HUES6 (cell line): Measurements from ENCODE around the gene AGBL1.

Experiments
- H3K27ac ChIP-seq: 2 replicates; pipeline ENCODE4 v1.7.0; 2013; ENCODE audit warnings: low read depth, mild to moderate bottlenecking, low read length, inconsistent platforms
- H3K27me3 ChIP-seq: 2 replicates; pipeline ENCODE4 v1.6.1; 2013; ENCODE audit warnings: low read length; ENCODE audit not compliant: control insufficient read depth, insufficient read depth
- H3K36me3 ChIP-seq: 2 replicates; pipeline ENCODE4 v1.6.1; 2013; ENCODE audit warnings: low read length; ENCODE audit not compliant: control insufficient read depth, insufficient read depth
- H3K4me1 ChIP-seq: 2 replicates; pipeline ENCODE4 v1.6.1; 2013; ENCODE audit warnings: low read length; ENCODE audit not compliant: control insufficient read depth, insufficient read depth
- H3K4me3 ChIP-seq: 2 replicates; pipeline ENCODE4 v1.5.1; 2013; ENCODE audit warnings: low read depth, low read length
- H3K9ac ChIP-seq: one replicate; pipeline ENCODE4 v1.6.1; 2013; ENCODE audit warnings: mild to moderate bottlenecking, low read length
- H3K9me3 ChIP-seq: 2 replicates; pipeline ENCODE4 v1.6.1; 2013; ENCODE audit warnings: low read depth, low read length; ENCODE audit not compliant: control insufficient read depth, insufficient read depth

Gene AGBL1

DNA sequence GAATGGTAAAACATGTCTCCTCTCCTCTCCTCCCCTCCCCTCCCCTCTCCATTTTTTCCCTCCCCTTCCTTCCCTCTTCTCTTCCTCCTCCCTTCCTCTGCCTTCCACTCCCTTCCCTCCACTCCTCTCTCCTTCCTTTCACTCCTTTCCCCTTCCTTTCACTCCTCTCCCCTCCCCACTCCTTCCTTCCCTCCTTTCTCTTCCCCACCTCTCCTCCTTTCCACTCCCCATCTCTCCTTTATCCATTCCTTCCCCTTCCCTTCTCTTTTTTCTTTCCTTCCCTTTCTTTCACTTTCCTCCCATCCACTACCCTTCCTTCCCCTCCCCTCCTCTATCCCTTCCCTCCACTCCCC is 621.9 kb downstream of the AGBL1 start:
- Histone ChIP-seq H3K27ac (no peak overlapping the region), H3K9ac (no peak overlapping the region)

GRCh38 chr15:86706813-86707212 is 627.1 kb downstream of the AGBL1 start:
- no peaks in the 10 kb centered on the region for H3K4me1 ChIP-seq
- H3K36me3 ChIP-seq, result no peaks in the 10 kb centered on the region
- H3K27me3 ChIP-seq, result no peaks in the 10 kb centered on the region
- H3K9ac ChIP-seq, result no peak overlapping the region
- no peak overlapping the region for H3K4me3 ChIP-seq
- no peak overlapping the region for H3K27ac ChIP-seq
- H3K9me3 ChIP-seq, result 0 out of 2 replicates have a peak, but pooled peaks cover 3% of the 10 kb centered on the region

More for the DNA sequence above, 621.9 kb downstream of the AGBL1 start:
- 0 out of 2 replicates have a peak, but pooled peaks cover 3% of the 10 kb centered on the region for H3K9me3 ChIP-seq
- no peak overlapping the region for H3K4me3 ChIP-seq
- no peaks in the 10 kb centered on the region for H3K36me3 ChIP-seq
- no peaks in the 10 kb centered on the region for H3K27me3 ChIP-seq
- H3K4me1 ChIP-seq, result no peaks in the 10 kb centered on the region

DNA sequence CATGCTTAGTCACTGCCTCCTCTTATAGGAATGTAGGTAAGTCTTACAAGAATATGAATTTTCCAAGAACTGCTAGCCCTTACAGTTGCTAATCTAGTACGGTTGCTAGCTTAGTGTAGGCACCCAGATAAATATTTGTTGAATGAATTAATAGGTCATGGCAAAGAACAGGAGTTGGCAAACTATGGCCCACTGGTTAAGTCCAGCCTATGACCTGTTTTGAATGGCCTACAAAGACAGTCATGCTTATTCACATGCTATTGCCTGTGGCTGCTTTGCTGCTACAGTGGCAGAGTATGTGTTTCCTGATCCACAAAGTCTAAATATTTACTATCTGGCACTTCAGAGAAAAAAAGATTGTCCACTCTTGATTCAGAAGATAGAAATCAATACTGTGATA is 631.8 kb downstream of the AGBL1 start:
- H3K36me3 ChIP-seq, result no peaks in the 10 kb centered on the region
- H3K27me3 ChIP-seq, result no peaks in the 10 kb centered on the region
- no peaks in the 10 kb centered on the region for H3K9me3 ChIP-seq
- H3K9ac ChIP-seq, result no peak overlapping the region
- H3K27ac ChIP-seq, result no peak overlapping the region
- H3K4me3 ChIP-seq, result no peak overlapping the region
- H3K4me1 ChIP-seq, result no peaks in the 10 kb centered on the region

- H3K9me3 ChIP-seq, result no peaks in the 10 kb centered on the region
Observed at GRCh38 chr15:86714241-86714640, 634.6 kb downstream of the AGBL1 start.

DNA sequence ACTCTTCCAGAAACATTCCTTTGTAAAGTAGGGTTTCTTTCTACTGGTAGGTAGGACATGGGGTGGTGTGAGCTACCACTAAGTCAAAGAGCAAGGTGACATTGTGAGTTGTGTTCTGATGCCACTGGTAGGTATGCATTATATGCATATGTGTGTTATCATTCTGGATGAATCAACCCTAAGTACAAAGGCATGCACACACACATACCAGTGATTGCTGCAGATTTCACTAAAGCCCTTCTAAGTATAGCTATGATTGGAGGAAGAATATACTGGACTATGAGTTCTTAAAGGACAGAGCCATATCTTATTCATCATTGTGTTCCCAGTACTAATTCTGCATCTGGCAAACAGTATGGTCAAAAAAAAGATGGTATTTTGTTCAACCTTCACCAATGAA is 646.0 kb downstream of the AGBL1 start:
- no peak overlapping the region for H3K27ac ChIP-seq
- H3K36me3 ChIP-seq, result no peaks in the 10 kb centered on the region
- no peak overlapping the region for H3K4me3 ChIP-seq
- H3K27me3 ChIP-seq, result no peaks in the 10 kb centered on the region
- H3K4me1 ChIP-seq, result no peaks in the 10 kb centered on the region
- H3K9ac ChIP-seq, result no peak overlapping the region
- H3K9me3 ChIP-seq, result no peaks in the 10 kb centered on the region

More at GRCh38 chr15:86714241-86714640, 634.6 kb downstream of the AGBL1 start:
- Histone ChIP-seq H3K4me3 (no peak overlapping the region), H3K36me3 (no peaks in the 10 kb centered on the region), H3K4me1 (no peaks in the 10 kb centered on the region), H3K9ac (no peak overlapping the region), H3K27me3 (no peaks in the 10 kb centered on the region), H3K27ac (no peak overlapping the region)

- no peak overlapping the region for H3K27ac ChIP-seq
- H3K4me1 ChIP-seq, result peaks cover 8% of the 10 kb centered on the region; the same call in 1 of the 2 replicates
- H3K36me3 ChIP-seq, result no peaks in the 10 kb centered on the region
- H3K4me3 ChIP-seq, result no peak overlapping the region
- no peak overlapping the region for H3K9ac ChIP-seq
- H3K9me3 ChIP-seq, result no peaks in the 10 kb centered on the region
- no peaks in the 10 kb centered on the region for H3K27me3 ChIP-seq
Observed at GRCh38 chr15:86735247-86736040, 655.8 kb downstream of the AGBL1 start.

GRCh38 chr15:86741917-86742316 is 662.2 kb downstream of the AGBL1 start:
- H3K9me3 ChIP-seq, result no peaks in the 10 kb centered on the region
- H3K9ac ChIP-seq, result no peak overlapping the region
- H3K27ac ChIP-seq, result no peak overlapping the region
- H3K4me3 ChIP-seq, result no peak overlapping the region
- no peaks in the 10 kb centered on the region for H3K36me3 ChIP-seq
- peaks cover 3% of the 10 kb centered on the region; the same call in 1 of the 2 replicates for H3K4me1 ChIP-seq
- H3K27me3 ChIP-seq, result no peaks in the 10 kb centered on the region

GRCh38 chr15:86743283-86743903 is 663.7 kb downstream of the AGBL1 start:
- no peak overlapping the region for H3K9ac ChIP-seq
- no peaks in the 10 kb centered on the region for H3K9me3 ChIP-seq
- H3K4me1 ChIP-seq, result no peaks in the 10 kb centered on the region
- H3K36me3 ChIP-seq, result no peaks in the 10 kb centered on the region
- no peak overlapping the region for H3K27ac ChIP-seq
- H3K4me3 ChIP-seq, result no peak overlapping the region
- no peaks in the 10 kb centered on the region for H3K27me3 ChIP-seq

GRCh38 chr15:86744198-86744780 is 664.6 kb downstream of the AGBL1 start:
- no peaks in the 10 kb centered on the region for H3K9me3 ChIP-seq
- H3K4me3 ChIP-seq, result no peak overlapping the region
- H3K9ac ChIP-seq, result no peak overlapping the region
- H3K27ac ChIP-seq, result no peak overlapping the region
- H3K36me3 ChIP-seq, result no peaks in the 10 kb centered on the region
- no peaks in the 10 kb centered on the region for H3K4me1 ChIP-seq
- no peaks in the 10 kb centered on the region for H3K27me3 ChIP-seq

DNA sequence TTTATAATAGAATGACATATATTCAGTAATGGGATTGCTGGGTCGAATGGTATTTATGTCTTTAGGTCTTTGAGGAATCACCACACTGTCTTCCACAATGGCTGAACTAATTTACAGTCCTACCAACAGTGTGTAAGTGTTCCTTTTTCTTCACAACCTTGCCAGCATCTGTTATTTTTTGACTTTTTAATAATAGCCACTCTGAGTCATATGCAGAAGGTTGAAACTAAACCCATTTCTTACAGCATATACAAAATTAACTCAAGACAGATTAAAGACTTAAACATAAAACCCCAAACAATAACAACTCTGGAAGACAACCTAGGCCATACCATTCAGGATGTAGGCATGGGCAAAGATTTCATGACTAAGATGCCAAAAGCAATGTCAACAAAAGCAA is 671.4 kb downstream of the AGBL1 start:
- no peaks in the 10 kb centered on the region for H3K27me3 ChIP-seq
- no peaks in the 10 kb centered on the region for H3K4me1 ChIP-seq
- no peak overlapping the region for H3K27ac ChIP-seq

GRCh38 chr15:86754846-86755245 is 675.2 kb downstream of the AGBL1 start:
- no peak overlapping the region for H3K4me3 ChIP-seq
- no peaks in the 10 kb centered on the region for H3K36me3 ChIP-seq
- no peaks in the 10 kb centered on the region for H3K4me1 ChIP-seq
- no peaks in the 10 kb centered on the region for H3K27me3 ChIP-seq
- H3K9ac ChIP-seq, result no peak overlapping the region
- H3K27ac ChIP-seq, result no peak overlapping the region
- no peaks in the 10 kb centered on the region for H3K9me3 ChIP-seq

More for the DNA sequence above, 671.4 kb downstream of the AGBL1 start:
- H3K9ac ChIP-seq, result no peak overlapping the region
- H3K4me3 ChIP-seq, result no peak overlapping the region
- no peaks in the 10 kb centered on the region for H3K36me3 ChIP-seq
- no peaks in the 10 kb centered on the region for H3K9me3 ChIP-seq
